ENCODE measurements around the gene IGF1. TPM values are rescaled to one million over a fixed set of nuclear protein-coding genes. Genes with fewer than 3 reads are reported as not detected.

IGF1 gene
- total RNA-seq, 1 donor from 2014 or later: 0.06 TPM

- TF ChIP-seq CTCF (conservative IDR thresholded peaks at IDR 0.05; ENCODE audit: low read depth, low read length): no peak
- no peak for DNase-seq (ENCODE audit: low read depth)
- no peak overlapping the region for H3K4me3 ChIP-seq (ENCODE audit: low read depth, low read length)
These were observed 40.6 kb downstream of the IGF1 start for GRCh38 chr12:102439426-102440405.

GRCh38 chr12:102438827-102439210, 41.5 kb downstream of the IGF1 start:
- no peak for TF ChIP-seq CTCF (conservative IDR thresholded peaks at IDR 0.05; ENCODE audit: low read depth, low read length)
- DNase-seq (ENCODE audit: low read depth): no peak
- H3K4me3 ChIP-seq (ENCODE audit: low read depth, low read length): no peak overlapping the region

GRCh38 chr12:102438047-102438826, 42.1 kb downstream of the IGF1 start:
- no peak overlapping the region for H3K4me3 ChIP-seq (ENCODE audit: low read depth, low read length)
- DNase-seq (ENCODE audit: low read depth): no peak
- no peak for TF ChIP-seq CTCF (conservative IDR thresholded peaks at IDR 0.05; ENCODE audit: low read depth, low read length)

- TF ChIP-seq CTCF (conservative IDR thresholded peaks at IDR 0.05; ENCODE audit: low read depth, low read length): no peak
These were observed 42.9 kb downstream of the IGF1 start for GRCh38 chr12:102437511-102437910.

GRCh38 chr12:102436867-102437266, 43.5 kb downstream of the IGF1 start:
- no peak overlapping the region for H3K4me3 ChIP-seq (ENCODE audit: low read depth, low read length)
- DNase-seq (ENCODE audit: low read depth): no peak
- no peak for TF ChIP-seq CTCF (conservative IDR thresholded peaks at IDR 0.05; ENCODE audit: low read depth, low read length)

More at GRCh38 chr12:102437511-102437910, 42.9 kb downstream of the IGF1 start:
- H3K4me3 ChIP-seq (ENCODE audit: low read depth, low read length): no peak overlapping the region
- DNase-seq (ENCODE audit: low read depth): no peak

GRCh38 chr12:102435827-102436436, 44.4 kb downstream of the IGF1 start:
- no peak for DNase-seq (ENCODE audit: low read depth)
- H3K4me3 ChIP-seq (ENCODE audit: low read depth, low read length): no peak overlapping the region

More at GRCh38 chr12:102435827-102436436, 44.4 kb downstream of the IGF1 start:
- TF ChIP-seq CTCF (conservative IDR thresholded peaks at IDR 0.05; ENCODE audit: low read depth, low read length): no peak

Data from epithelial cell of proximal tubule (primary cell).